Inferior parietal cortex (tissue), 1 donor: ENCODE results near the gene DDX59.
A peak's percentile ranks its signal among the peaks of the same experiment; 100 is the strongest.

Source experiments
- DNase-seq: peaks from one replicate; pipeline ENCODE4 v3.0.0-alpha.2; 2016; ENCODE audit errors: extremely low spot score

DDX59 gene

DNA sequence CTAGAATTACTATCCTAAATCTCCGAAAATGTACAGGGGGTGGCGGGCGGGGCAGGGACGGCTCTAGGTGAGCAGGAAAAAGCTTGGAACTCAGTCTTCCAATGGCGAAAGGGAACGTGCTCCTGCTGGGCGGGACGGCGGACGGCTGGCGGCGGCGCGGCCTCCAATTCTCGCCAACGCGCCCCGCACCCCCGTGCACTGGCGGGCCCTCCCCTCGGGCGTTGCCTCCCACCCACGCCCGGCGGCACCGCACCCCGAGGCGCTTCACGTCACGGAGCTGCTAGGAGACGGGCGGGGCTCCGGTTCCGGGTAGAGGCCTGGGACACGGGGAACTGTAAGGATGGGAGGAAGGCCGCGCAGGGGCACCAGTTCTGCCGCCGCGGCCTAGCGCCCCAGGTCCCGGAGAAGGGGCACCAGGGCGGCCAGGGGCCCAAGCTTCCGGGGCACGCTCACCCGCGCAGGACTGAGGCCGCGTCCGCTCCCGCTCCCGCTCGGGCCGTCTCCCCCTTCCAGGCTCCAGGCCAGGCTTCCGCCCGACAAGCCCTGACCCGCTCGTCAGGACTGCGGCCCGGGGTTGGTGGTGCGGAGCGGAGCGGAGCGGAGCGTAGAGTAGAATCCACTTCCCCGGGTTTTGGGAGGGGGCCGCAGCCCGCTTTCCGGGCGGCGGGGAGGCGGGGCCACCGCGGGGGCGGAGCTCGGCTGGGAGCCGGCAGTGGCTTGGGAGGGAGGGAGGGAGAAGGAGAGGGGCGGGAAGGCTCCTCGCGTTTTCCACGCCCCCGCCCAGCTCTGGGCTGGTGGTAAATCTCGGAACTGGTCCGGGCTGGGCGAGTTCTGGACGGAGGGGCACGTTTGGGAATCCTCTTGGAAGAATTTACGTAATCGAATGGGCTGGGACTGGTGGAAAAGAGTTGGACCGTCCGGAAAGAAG is at the start of gene DDX59:
Gene DDX59 (minus strand): TSS at position 594 of the 928 bp plus-strand sequence. CDS start 3,167 bp downstream, outside the sequence.
- DNase-seq, result peak; percentile 89

DNA sequence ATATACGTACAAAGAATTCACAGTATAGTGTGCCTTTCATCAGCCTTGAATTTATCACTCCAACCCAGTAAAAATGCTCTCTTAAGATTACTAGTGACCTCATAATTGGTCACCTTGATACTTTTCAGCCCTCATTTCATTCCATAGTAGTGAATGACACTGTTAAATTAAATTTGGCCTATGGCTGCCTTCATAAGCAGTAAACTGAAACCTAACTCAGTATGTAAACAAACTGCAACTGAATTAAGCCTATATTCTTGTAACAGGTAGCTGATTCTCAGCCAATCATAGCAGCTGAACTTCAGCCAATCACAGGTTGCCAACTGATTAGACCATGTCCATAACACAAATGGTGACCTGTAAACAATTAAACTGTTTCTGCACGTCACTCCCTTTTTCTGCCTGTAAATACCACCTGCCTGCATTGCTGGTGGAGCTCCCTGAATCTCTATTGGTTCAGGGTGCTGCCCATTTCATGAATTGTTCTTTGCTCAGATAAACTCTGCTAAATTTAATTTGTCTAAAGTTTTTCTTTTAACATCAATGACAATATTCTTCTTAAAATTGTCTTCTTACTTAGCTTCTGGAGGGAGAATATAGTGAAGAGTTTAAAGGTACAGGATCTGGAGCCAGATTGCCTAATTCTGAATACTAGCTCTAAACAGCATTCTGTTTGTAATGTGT is 44.9 kb upstream of the DDX59 start:
- no peak for DNase-seq

DNA sequence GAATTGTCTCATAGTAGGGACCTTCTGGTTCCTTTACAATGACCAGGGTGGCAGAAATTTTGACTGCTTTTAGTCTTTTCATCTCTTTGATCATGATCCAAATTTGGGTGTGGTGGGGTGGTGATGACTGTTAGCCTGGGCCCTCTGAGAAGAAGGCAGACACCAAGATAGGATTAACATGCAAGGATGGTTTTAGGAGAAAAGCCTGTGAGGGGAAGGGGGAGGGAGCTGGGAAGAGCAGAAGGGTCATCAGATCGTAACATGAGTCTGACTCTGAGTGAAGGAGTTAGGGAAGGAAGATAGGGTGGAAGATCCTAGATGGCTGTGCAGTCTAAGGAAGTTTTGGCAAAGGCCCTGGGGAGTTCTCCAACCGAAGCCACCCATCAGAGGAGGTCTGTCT is 40.5 kb upstream of the DDX59 start:
- no peak for DNase-seq

DNA sequence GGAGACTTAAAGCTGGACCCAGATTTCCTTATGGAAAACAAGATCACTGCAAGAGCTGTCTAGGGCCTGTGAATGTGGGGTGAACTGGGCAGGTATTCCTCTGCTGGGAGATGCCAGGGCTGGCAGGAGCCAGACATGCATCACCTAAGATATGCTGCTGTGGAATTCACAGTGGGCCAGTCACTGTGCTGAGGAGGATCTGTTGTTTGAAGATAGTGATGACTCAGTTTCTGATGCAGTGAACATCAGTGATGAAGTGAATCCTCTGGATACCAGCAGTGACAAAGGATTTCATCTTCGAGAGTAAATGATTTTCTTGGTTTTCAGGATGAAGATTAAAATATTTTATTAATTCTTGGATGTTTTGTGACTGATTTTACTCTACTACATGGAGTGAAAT is 39.1 kb upstream of the DDX59 start:
- no peak for DNase-seq

DNA sequence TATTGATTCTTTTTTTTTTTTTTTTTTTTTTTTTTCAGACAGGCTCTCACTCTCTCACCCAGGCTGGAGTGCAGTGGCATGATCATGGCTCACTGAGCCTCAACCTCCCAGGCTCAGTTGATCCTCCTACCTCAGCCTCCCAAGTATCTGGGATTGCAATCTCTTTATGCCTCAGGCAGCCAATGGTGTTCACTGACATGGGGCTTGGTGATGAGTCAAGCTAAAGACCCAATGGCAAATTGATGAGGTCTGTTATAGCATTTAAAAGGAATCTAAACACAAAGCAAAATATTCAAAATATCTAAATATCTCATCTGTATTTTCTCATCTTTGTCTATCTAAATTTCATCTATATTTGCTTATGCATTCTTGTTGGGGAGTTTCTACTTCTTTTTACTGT is 38.5 kb upstream of the DDX59 start:
- no peak for DNase-seq

GRCh38 chr1:200707116-200707515 is 37.4 kb upstream of the DDX59 start:
- no peak for DNase-seq

- DNase-seq, result no peak
These were observed 36.6 kb upstream of the DDX59 start for GRCh38 chr1:200706111-200706814.

GRCh38 chr1:200704986-200705500 is 35.3 kb upstream of the DDX59 start:
- DNase-seq, result no peak

DNA sequence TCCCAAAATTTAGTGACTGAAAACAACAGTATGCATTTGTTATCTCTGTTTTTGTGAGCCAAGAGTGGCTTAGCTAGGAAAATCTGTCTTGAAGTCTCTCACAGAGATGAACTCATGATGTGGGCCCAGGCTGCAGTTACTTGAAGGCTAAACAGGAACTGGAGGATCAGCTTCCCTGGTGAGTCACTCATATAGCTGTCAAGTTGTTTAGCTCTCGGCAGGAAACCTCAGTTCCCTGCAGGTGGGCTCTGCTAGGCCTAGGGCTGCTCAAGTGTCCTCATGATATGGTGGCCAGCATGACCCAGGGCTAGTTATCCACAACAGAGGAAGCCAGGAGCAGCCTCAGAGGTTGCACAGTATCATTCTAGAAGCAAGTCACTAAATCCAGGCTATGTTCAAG is 30.2 kb upstream of the DDX59 start:
- no peak for DNase-seq

GRCh38 chr1:200694738-200695137 is 25.0 kb upstream of the DDX59 start:
- no peak for DNase-seq

DNA sequence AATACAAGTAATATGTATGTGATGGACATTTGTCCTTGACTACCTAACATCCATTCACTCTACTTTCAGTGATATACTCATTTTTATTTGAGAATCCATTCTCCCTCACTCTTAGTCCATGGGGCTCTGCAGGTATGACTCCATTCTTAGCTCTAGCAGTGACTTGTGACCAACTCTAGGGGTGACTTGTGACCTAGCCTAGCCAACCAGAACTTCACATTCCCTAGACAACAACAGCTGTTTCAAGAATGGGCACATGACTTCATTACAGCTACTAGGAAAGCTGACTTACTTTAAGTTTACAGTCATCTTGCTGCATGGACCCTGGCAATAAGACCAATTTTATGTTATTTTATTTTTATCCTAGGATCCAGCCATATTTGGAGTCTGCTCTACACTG is 23.6 kb upstream of the DDX59 start:
- DNase-seq, result no peak

- DNase-seq, result no peak
These were observed 22.6 kb upstream of the DDX59 start for GRCh38 chr1:200692316-200692715.

- no peak for DNase-seq
These were observed 16.9 kb upstream of the DDX59 start for GRCh38 chr1:200686620-200687019.

- no peak for DNase-seq
These were observed 14.3 kb upstream of the DDX59 start for GRCh38 chr1:200684015-200684414.

- DNase-seq, result no peak
These were observed 13.6 kb upstream of the DDX59 start for GRCh38 chr1:200683298-200683697.

DNA sequence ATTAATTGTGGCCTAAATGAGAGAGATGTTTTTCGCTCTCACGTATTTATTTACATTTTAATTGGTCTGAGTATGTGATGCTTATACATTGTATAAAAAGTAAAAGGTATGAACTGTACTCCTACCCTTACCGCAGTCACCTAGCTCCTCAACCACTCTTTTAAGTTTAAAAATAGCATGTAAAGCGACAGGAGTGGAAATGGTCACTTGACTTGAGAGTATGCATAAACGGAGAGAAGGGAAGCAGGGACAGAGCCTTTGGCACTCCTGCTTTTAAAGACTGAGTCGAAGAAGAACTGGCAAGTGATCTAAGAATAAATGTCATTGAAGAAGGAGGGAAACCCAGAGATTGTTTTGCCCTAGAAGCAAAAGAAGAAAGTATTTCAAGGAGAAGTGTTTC is 11.5 kb upstream of the DDX59 start:
- DNase-seq, result no peak

GRCh38 chr1:200676829-200677228 is 7.1 kb upstream of the DDX59 start:
- no peak for DNase-seq

DNA sequence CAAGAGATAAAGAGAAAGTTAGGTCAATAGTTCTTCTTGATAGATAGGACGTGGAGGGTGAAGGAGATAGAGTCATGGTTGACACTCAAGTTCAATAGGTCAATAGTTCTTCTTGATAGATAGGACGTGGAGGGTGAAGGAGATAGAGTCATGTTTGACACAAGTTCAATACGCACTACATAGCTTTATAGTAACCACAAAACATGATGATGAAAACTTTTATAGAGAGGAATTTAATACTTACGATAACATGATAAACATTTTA is 5.8 kb upstream of the DDX59 start:
- no peak for DNase-seq

- DNase-seq, result no peak
These were observed 5.3 kb upstream of the DDX59 start for GRCh38 chr1:200674838-200675587.

DNA sequence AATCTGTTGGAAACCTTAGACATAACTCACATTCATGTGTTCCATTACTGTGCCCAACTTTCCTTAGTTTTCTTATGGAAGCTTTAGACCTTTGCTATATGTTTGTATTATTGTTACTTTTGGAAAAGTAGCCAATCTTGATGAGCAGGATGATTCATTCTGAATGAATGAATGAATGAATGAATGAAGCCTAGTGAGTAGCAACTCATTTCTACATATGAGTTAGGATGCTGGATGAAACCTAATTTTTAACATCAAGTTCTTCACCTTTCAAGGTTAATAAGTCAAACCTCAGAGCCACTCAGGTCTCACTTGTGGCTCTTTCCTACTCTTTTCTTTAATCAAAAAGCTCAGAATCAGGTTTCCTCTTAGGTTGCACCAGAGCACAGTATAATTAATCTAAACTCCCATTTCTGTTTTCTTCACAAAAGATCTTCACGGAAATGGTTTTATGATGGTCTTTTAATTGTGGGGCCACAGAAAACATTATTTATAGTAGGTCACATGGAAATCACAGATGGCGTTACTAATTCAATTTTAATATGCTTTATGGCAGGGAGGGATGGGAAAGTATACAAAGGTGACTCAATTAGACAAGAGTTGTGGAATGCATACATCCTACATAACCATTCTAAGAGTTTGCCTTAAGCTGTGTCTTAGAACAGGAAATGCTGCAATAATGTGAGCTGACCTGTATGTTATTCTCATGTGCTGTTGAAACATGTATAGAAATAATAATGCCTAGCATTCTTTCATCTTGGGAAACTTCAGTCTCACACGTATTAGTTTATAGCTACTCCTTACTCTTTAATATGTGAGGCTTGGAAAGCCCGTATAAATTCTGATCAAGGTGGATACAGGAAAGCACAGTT is 4.5 kb upstream of the DDX59 start:
- DNase-seq, result no peak
